Pancreas (tissue), 10 donors: ENCODE data around the gene TUBGCP2. TPM values are rescaled to one million over a fixed set of nuclear protein-coding genes. Genes with fewer than 3 reads are reported as not detected.

ENCODE experiments used
- ATAC-seq, 4 donors: fragments of 200-7000 bp; cut with Tn5 transposase; one replicate each; pipeline versions ENCODE4 v1.8.0 to v1.9.1; 2020; ENCODE audit warnings: mild to moderate bottlenecking in 4 of 4, moderate library complexity in 4 of 4
- DNase-seq, 6 donors: peaks; one replicate each; pipeline ENCODE4 v3.0.0-alpha.2; 2020
- FAIRE-seq: peaks from 2 replicates; lab custom pipeline; 2012; peaks lifted over from hg19 to GRCh38; lab: Jason Lieb, UNC
- H3K27ac ChIP-seq, 4 donors: fragments of 200-600 bp; sonication (generic); 1 replicate in 3 of 4; 2 replicates in 1 of 4; pipeline versions ENCODE4 v1.5.0 to v1.8.0; 2020
- H3K27me3 ChIP-seq, 4 donors: fragments of 200-600 bp; one replicate each; pipeline ENCODE4 v1.8.0; 2021
- H3K36me3 ChIP-seq, 3 donors: fragments of 200-600 bp; sonication (generic) in 1 of 3; one replicate each; pipeline versions ENCODE4 v1.5.0 to v1.8.0; 2020 to 2021
- H3K4me1 ChIP-seq, 3 donors: fragments of 200-600 bp; one replicate each; pipeline ENCODE4 v1.8.0; 2021
- H3K4me3 ChIP-seq, 4 donors: fragments of 200-600 bp; sonication (generic) in 2 of 4; one replicate each; pipeline versions ENCODE4 v1.5.0 to v1.8.0; 2020 to 2021
- H3K9me3 ChIP-seq, 4 donors: fragments of 200-600 bp; one replicate each; pipeline ENCODE4 v1.8.0; 2021
- CTCF ChIP-seq, 4 donors: fragments of 200-600 bp; sonication (generic) in 3 of 4; IDR thresholded peaks; one replicate each; pipeline versions ENCODE4 v1.5.0 to v1.8.0; 2021; ENCODE audit warnings: antibody characterized with exemption in 4 of 4
- WGBS, 2 donors: extraction: QIAGEN DNeasy Blood & Tissue Kit; methylation state at CpG; one replicate each; pipeline ENCODE4 v1.1.7; 2013; 5-methylcytosine and 5-hydroxymethylcytosine counted together
- intact Hi-C, 3 donors: fragments of 100-400 bp; cut with DNase I; formaldehyde crosslinking; loops; one replicate each; pipeline versions ENCODE4 v1.11.1 to v1.14.2; 2022
- polyA plus RNA-seq, 2 donors: library from polyadenylated mRNA; stranded (reverse); fragments of 200-250 nt; gene quantifications; one replicate each; pipeline ENCODE4 v1.2.3, GENCODE V29; 2013
- total RNA-seq, 6 donors: library from RNA; stranded (reverse); fragmentation: NEBNext Ultra II Directional in 4 of 6; extraction: Animal tissue kit (Norgen Biotek cat#: 25700) in 4 of 6; gene quantifications; one replicate each; pipeline versions ENCODE4 v1.2.1 to v1.2.4, GENCODE V29; 2021 to 2023
- donor health status: healthy with polysubstance abuse.
- donor health status: DM: no; HTN: no; CAD: no; lungs with moderate emphysema.
- donor health status: DM: no; HTN: no; CAD: no.
- donor health status: control.
- donor health status: control.
- donor health status: Bipolar disorder and iron deficiency.
- donor health status: DM: yes; HTN: yes; CAD: no.
- donor health status: DM: no; HTN: no; CAD: no.
- donor health status: DM: no; HTN: no; CAD: no.
- donor health status: DM: yes; HTN: yes; CAD: no.

TUBGCP2 gene
- total and polyA plus RNA-seq, 8 donors, result 23.5 to 161 (median 29.3) TPM

GRCh38 chr10:133351408-133352318, 43.0 kb upstream of the TUBGCP2 start:
- no peaks in the 10 kb centered on the region for H3K36me3 ChIP-seq

GRCh38 chr10:133350950-133351329, 42.3 kb upstream of the TUBGCP2 start:
- 67 to 69% methylated on average over 12 to 13 of the region's 13 CpGs for WGBS, 2 donors
- no peak for TF ChIP-seq CTCF (IDR thresholded peaks at IDR 0.05)
- DNase-seq, result no peak
- intact Hi-C loops, result no loop called here
- Histone ChIP-seq H3K4me3 (no peak overlapping the region), H3K27ac (no peak overlapping the region), H3K36me3 (no peaks in the 10 kb centered on the region), H3K4me1 (no peaks in the 10 kb centered on the region), H3K27me3 (no peaks in the 10 kb centered on the region), H3K9me3 (no peaks in the 10 kb centered on the region)
- no peak for FAIRE-seq
- no peak for ATAC-seq

More at GRCh38 chr10:133351408-133352318, 43.0 kb upstream of the TUBGCP2 start:
- Histone ChIP-seq H3K4me1 (no peaks in the 10 kb centered on the region), H3K9me3 (no peaks in the 10 kb centered on the region), H3K27ac (no peak overlapping the region), H3K4me3 (no peak overlapping the region), H3K27me3 (no peaks in the 10 kb centered on the region)
- DNase-seq (no peak), FAIRE-seq (no peak), ATAC-seq (no peak)
- 63 to 68% methylated on average over 24 of the region's 24 CpGs for WGBS, 2 donors
- no peak for TF ChIP-seq CTCF (IDR thresholded peaks at IDR 0.05)
- intact Hi-C loops, result no loop called here

- no peak for TF ChIP-seq CTCF (IDR thresholded peaks at IDR 0.05)
- WGBS, 2 donors, result 71 to 73% methylated on average over 12 of the region's 12 CpGs
- H3K27ac ChIP-seq, result no peak overlapping the region
- no peaks in the 10 kb centered on the region for H3K27me3 ChIP-seq
- no peaks in the 10 kb centered on the region for H3K36me3 ChIP-seq
- ATAC-seq (peak in 1 of 4 donors; percentile 8), FAIRE-seq (no peak), DNase-seq (no peak)
- no peaks in the 10 kb centered on the region for H3K9me3 ChIP-seq
- no peak overlapping the region for H3K4me3 ChIP-seq
- intact Hi-C loops, result no loop called here
- no peaks in the 10 kb centered on the region for H3K4me1 ChIP-seq
Measured at GRCh38 chr10:133350283-133350949, 41.7 kb upstream of the TUBGCP2 start.

GRCh38 chr10:133349577-133350011, 40.9 kb upstream of the TUBGCP2 start:
- Histone ChIP-seq H3K9me3 (no peaks in the 10 kb centered on the region), H3K4me3 (no peak overlapping the region), H3K4me1 (no peaks in the 10 kb centered on the region), H3K27me3 (no peaks in the 10 kb centered on the region), H3K27ac (no peak overlapping the region), H3K36me3 (no peaks in the 10 kb centered on the region)
- ATAC-seq (no peak), DNase-seq (peak in 1 of 6 donors; percentile 72), FAIRE-seq (no peak)
- no peak for TF ChIP-seq CTCF (IDR thresholded peaks at IDR 0.05)
- 69 to 70% methylated on average over 9 of the region's 9 CpGs for WGBS, 2 donors
- intact Hi-C loops, result no loop called here
